Stimulated activated CD8-positive, alpha-beta memory T cell treated with anti-CD3 and anti-CD28 coated beads, Interleukin-12 subunit alpha, Interleukin-12 subunit beta, amount 100 ng/mL, for 4 hours (primary cell): ENCODE results near the gene JAKMIP1.

Source experiments
- DNase-seq: peaks from one replicate; pipeline ENCODE4 v3.0.0-alpha.2; 2020; ENCODE audit warnings: low read depth

Gene JAKMIP1

DNA sequence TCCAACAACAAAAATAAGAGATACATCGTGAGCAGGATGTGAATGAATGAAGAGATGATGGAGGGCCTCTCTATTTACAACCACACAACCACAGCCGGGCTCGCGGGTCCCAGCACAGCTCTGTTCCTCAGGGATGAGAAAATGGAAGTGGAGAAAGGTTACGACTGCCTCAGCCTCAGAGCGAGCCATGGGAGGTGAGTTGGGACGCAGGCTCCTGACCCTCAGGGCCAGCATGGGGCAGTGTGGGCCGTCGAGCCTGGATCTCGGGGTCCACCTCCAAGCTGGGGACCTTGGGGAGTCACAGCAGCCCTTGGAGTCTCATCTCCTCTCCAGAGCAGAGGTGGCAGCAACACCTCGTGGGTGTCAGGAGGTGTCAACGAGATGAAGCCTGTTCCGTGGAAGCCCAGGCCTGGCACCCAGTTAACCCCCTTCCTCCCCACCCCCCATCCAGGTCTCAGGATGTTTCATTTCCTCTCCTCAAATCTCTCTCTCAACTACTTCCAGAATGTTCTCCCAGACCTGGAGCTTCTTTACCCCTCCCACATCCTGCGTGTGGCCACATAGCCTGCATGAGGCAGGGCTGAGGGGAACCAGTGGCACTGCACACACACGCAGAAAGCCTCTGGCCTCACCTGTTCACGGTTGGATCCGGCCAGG is 208.1 kb downstream of the JAKMIP1 start:
- DNase-seq: no peak

DNA sequence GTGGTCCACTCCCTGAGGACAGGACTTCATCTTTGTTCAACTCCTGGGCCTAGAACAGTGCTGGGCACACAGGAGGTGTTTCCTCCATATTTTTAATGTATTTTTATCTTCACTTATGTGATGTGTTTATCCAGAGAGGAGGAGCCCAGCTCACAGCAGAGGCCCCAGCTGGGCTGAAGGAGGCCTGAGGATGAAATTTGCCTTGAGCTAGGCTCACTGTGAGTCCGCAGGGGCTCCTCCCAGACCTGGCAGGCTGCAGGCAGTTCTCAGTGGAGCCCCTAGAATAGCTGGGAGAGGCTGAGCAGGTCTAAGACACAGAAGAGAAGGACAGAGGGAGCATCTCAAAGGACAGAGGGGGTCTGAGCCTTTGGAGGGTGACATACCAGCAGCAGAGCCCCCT is 208.9 kb downstream of the JAKMIP1 start:
- DNase-seq: no peak

DNA sequence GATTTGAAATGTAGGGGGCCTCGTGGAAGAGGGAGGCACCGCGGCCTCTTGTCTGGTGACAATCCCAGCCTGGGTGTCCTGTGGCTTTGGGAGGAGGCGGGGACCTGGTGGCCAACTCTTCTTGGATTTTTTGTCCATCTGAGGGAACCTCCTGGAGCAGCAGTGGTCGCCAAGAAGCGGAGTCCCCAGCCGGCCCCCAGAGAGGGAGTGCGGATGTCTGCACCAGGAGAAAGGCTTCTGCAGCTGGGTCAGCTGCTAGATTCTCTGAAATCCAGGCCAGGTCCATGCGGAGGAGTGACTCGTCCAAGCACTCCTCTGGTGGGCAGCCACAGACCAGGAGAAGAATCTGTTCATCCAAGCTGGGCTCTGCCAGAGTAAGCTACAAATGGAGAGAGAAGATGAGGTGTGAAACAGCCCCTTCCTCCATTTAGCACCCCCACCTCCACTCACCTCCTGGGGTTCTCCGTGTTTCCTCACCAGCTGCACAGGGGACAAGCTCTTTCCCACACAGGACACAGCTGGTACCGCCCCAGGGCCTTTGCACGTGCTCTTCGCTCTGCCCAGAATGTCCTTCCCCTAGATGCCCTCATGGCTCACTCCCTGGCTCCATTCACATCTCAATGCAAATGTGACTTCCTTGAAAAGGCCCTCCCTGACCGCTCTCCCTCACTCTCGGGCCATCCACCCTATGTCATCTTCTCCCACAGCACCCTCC is 209.7 kb downstream of the JAKMIP1 start:
- DNase-seq: no peak

DNA sequence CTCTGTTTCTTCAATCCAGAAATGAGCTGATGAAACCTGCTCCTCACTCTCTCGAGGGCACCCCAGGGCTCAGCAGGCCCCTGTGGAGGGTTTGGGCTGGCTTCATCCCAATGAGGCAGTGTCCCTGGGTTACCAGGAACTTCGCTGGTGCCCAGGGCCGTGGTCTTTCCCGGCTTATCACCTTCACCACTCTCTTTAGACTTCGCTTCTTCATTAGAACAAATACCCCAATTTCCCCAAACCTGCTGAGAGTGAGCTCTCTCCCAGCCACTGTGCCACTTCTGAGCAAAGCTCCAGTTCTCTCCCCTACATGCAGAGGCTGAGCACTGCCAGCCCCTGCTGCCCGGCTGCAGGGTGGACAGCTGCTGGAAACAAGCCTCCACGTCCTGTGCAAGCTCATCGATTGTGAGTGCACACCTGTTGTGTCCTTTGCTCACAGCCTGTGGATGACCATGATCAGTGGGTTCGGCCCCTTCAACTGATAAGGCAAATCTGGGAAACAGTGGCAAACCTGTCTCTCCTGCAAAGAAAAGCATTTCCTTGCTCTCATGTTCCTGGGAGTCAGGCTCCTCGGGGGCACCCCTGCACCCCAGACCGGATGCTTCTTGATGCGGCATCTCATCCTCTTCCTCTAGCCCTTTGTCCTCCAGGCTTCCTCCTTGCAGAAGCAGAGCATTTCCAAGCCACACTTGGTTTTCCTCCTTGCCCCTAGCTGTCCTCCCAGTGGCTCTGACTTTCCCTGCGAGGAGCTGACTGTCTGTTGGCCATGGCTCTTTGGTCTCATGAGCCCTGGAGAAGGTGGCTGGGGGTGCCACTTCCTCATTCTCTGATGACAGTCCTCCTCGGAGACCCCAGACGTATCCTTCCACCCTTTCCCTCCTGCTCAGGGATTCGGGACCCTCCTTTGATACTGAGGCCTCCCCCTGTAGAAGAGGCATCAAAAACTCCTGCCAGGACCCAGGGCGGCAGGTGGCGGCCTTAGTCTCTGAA is 210.8 kb downstream of the JAKMIP1 start:
- no peak for DNase-seq

DNA sequence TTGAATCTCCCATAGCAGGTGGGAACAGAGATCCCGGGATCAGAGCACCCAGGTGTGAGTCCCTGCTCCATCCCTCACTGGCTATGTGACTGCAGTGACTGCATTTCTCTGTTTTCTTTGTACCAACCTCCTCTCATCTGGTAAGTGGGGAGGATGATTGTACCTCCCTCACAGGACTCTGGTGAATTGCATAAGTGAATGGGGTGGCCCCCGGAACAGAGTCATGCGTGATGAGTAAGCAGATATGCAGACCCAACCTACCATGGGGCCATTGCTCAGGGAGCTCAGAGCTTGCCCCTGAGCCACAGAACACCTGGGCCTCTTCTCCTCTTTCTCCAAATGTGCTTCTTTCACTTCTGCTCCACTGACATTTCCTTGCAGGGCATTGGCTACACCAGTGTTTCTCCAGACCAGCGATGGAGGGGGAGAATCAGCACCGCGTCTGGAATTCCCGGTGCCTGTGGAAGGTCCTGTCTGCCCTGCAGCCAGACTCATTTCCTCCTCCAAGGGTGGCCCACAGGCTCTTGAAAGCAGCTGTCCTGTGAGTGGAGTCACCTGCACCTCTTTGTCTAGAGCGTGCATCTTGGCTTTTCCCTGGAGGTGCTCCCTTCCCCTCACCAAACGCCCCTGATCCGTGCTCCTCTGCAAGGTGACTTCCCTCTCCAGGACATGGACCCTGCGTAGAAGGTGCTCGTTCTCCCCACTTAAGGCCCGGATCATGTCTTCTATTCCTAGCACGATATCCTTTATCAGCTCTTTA is 212.1 kb downstream of the JAKMIP1 start:
- DNase-seq: no peak

DNA sequence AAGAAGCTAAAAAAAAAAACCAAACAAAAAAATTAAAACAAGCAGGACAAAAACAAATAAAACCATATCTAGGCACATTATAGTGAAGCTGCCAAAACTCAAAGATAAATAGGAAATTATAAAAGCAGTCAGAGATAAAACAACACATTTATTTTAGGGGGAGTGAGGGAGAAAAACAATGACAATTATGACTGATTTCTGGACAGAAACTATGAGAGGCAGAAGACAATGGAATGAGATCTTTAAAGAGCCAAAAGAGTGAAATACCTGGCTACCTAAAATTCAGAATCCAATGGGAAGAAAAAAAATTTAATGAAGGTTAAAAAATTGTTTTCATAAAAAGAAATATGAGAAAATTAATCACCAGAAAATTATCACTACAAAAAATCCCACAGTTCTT is 215.5 kb downstream of the JAKMIP1 start:
- no peak for DNase-seq

DNA sequence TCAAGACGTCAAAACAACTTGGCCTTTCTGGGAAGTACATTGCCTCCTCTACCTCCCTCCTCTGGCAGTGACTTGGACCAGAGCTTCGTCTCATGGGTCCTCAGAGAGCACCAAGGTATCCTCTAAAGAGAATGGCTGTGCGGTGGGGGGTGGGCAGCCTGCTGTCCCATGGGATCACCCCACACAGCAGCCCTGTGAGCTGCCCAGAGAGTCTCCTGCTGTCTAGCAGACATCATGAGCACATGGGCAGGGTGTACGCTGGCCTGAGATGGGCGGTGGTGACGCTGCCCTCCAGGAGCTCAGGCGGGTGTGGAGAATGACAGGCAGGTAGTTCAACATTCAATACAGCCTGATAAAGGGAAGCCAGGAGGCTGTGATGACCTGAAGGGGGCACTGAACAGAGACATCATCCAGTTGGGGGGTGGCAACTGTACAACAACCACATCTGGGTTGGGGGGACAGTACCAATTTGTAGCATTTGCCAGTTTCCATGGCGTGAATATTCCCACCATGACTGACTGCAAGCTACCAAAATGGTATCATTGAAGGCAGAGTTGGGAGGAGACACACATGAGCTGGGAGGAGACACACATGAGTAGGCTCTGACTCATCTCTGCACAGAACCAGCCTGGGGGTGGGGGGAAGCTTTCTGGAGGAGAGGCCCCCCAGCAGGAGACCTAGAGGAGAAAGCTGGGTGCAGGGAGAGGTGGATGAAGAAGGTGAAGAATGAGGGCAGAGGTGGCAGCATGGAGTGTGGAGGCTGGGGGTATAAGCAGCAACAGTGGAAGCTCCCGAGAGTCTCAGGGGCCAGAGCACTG is 218.0 kb downstream of the JAKMIP1 start:
- DNase-seq: no peak

DNA sequence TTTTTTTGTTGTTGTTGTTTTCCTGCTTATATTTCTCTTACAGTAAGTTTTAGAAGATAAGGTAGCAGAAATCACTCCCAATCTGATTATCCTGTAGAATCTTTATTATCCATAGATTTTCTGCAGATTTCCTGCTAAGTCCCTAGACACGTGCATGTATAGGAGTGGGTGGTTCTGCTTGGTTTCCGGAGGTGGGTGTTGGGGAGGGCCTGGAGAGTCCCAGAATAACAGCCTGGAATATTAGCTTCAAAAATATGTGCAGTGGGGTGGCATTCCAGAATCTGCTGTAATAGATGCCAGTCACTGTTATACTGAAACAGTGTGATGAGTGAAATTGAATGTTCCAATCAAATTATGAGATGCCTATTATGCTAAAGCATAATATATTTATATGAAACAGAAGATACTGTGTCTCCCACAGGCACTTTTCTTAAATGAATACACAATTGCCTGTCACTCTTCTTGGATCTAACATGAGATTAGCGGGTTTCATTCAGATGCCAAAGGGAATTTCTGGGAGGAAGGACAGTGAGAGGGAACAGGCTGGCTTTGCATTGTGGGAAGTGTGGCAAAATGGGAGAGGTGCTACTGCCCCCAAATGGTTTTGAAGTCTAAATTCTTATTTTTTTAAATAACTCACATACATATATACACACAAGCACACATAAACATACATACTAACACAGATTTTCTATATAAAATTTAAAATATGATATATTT is 219.8 kb downstream of the JAKMIP1 start:
- no peak for DNase-seq

DNA sequence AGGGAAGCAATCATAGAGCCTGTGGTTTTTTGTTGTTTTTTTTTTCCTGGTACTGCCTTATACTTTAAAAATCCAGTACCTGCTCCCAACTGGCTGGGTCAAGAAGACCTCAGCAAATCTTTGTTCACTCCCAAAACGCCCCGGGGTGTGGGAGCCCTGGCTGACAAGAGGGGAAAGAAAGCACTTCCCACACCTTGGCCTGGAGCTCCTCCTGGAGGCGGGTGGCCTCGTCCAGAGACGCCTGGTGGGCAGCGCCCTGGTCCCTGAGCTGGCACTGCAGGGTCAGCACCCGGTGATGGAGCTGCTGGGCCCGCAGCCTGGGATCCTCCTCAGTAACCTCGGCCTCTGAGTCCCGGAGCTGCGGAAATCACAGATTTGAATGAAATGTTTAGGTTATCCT is 220.4 kb downstream of the JAKMIP1 start:
- no peak for DNase-seq

DNA sequence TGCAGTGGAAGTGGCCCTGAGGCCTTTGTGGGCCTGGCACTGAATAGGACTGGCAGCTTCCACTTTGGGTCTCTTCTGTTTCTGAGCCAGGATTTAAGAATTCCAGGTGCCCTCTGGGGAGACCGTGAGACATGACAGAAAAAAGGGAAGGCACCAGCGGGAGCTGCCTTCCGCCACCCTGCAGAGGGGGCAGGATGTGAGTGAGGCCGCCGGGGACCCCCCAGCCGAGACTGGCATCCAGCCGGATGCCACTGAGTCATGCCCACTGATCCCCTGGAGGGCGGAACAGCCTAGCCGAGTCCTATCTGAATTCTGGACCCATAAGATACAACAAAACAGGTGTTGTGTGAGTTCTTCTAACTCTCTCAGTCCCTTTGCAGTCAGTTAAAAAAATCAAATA is 223.4 kb downstream of the JAKMIP1 start:
- no peak for DNase-seq

DNA sequence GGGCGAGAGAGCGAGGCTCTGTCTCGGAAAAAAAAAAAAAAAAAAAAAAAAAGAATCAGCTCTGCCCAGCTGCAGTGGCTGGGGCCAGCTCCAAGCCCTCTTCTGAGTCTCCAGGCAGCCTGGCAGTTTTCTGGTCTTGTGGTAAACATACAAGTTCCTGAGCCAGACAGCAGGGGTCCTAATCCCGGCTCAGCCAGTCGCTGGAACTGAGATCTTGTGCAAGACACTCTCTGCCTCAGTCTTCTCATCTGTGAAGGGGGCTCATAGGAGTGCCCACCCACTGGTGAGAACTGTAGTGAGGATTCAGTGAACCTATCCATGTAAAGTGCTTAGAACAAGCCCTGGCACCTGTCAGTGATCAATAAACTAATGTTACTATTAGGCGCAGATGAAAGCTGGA is 223.9 kb downstream of the JAKMIP1 start:
- no peak for DNase-seq
